Measurements from ENCODE around the gene ATG7.

ATG7 gene

DNA sequence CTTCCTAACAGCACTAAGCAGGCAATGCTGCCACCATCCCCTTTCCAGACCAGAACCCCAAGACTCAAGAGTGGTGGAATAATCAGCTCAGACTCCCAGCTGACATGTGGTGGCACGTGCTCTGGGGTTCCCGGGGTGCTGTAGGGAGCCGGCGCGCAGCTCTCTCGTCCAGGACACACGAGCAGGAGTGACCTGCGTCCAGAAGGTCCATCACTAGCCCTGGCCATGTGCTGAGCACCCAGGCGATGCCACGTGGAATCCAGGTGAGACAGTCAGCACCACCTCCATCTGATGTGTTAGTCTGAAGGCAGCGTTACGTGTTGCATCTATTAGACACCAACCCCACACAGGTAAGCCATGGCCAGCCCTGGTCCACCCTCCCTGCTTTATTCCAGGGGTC lies 293.3 kb downstream of the ATG7 start:
- TF ChIP-seq, protein P1, sequence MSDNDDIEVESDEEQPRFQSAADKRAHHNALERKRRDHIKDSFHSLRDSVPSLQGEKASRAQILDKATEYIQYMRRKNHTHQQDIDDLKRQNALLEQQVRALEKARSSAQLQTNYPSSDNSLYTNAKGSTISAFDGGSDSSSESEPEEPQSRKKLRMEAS (IDR thresholded peaks at IDR 0.05; ENCODE audit: low read depth, low read length), result no peak
- TF ChIP-seq POLR2A (IDR thresholded peaks at IDR 0.05; ENCODE audit: extremely low read depth, insufficient read length) (no peak), MYC (IDR thresholded peaks at IDR 0.05; ENCODE audit: low read depth, low read length) (no peak)
- TF ChIP-seq, protein P2, sequence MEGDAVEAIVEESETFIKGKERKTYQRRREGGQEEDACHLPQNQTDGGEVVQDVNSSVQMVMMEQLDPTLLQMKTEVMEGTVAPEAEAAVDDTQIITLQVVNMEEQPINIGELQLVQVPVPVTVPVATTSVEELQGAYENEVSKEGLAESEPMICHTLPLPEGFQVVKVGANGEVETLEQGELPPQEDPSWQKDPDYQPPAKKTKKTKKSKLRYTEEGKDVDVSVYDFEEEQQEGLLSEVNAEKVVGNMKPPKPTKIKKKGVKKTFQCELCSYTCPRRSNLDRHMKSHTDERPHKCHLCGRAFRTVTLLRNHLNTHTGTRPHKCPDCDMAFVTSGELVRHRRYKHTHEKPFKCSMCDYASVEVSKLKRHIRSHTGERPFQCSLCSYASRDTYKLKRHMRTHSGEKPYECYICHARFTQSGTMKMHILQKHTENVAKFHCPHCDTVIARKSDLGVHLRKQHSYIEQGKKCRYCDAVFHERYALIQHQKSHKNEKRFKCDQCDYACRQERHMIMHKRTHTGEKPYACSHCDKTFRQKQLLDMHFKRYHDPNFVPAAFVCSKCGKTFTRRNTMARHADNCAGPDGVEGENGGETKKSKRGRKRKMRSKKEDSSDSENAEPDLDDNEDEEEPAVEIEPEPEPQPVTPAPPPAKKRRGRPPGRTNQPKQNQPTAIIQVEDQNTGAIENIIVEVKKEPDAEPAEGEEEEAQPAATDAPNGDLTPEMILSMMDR (IDR thresholded peaks at IDR 0.05; ENCODE audit: low read depth, low read length), result no peak
- no peak for DNase-seq (ENCODE audit: low read depth)

DNA sequence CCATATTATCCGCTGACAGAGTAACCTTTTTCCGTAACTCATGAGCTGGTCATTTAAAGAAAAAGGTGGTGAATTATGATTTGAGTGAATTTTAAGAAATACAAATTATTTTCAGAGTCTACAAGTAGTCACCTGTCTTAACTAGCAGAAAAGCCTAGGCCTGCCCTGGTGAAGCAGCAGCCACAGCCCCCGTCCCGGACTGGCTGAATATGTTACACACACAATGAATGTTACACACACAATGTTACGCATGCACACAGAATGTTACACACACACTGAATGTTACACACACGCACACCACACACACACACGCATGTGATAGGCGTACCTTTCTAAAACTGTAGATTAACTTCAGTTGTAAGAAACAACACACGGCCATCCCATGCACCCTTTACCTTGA lies 293.7 kb downstream of the ATG7 start:
- TF ChIP-seq, protein P2 (IDR thresholded peaks at IDR 0.05; ENCODE audit: low read depth, low read length), result no peak
- no peak for TF ChIP-seq MYC (IDR thresholded peaks at IDR 0.05; ENCODE audit: low read depth, low read length)
- DNase-seq (ENCODE audit: low read depth), result no peak
- no peak overlapping the region for H3K4me3 ChIP-seq (ENCODE audit: low read depth, low read length)

More for the DNA sequence above, 293.3 kb downstream of the ATG7 start:
- H3K4me3 ChIP-seq (ENCODE audit: low read depth, low read length), result no peak overlapping the region

DNA sequence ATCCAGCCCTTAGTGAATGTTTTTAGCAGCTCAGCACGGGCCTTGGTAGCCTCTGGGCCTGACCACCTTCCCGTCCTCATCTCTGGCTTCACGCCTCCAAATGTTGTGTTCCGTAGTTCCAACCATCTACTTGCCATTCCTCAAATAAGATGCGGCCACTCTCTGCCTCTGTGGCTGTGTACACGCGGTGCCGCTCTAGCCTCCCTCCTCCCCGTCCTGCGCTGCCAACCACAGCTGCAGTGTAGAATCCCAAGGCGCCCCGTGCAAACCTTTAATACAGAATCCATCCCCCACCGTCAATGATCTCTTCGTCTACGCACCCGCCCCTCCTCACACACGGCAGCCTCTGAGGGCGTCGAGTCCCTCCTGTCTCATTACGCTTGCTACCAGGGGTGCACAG lies 294.3 kb downstream of the ATG7 start:
- no peak for TF ChIP-seq MYC (IDR thresholded peaks at IDR 0.05; ENCODE audit: low read depth, low read length)
- TF ChIP-seq, protein P1 (IDR thresholded peaks at IDR 0.05; ENCODE audit: low read depth, low read length), result no peak
- TF ChIP-seq, protein P2 (IDR thresholded peaks at IDR 0.05; ENCODE audit: low read depth, low read length), result no peak
- TF ChIP-seq POLR2A (IDR thresholded peaks at IDR 0.05; ENCODE audit: extremely low read depth, insufficient read length), result no peak
- H3K4me3 ChIP-seq (ENCODE audit: low read depth, low read length), result no peak overlapping the region
- DNase-seq (ENCODE audit: low read depth), result no peak

DNA sequence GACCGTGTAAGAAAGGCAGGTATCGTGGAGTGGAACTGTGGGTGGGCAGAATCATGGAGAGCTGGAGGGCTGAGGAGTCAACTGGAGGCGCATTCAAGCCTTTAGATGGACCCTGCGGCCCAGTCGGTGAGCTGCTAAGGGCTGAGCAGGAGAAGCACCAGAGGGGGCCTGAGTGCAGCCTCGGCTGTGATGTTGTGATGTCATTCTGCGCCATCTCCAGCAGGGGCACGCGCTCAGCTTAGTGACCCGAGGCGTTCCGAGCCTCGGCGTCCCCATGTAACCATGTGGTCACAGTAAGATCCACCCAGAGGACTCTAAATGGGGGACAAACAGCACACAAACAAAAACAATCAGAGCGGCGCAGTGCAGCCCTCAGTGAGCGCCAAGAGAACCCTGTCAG lies 294.7 kb downstream of the ATG7 start:
- H3K4me3 ChIP-seq (ENCODE audit: low read depth, low read length), result no peak overlapping the region
- TF ChIP-seq POLR2A (IDR thresholded peaks at IDR 0.05; ENCODE audit: extremely low read depth, insufficient read length), result no peak
- TF ChIP-seq MYC (IDR thresholded peaks at IDR 0.05; ENCODE audit: low read depth, low read length), result no peak
- TF ChIP-seq, protein P2 (IDR thresholded peaks at IDR 0.05; ENCODE audit: low read depth, low read length), result peak; percentile 3
- TF ChIP-seq, protein P1 (IDR thresholded peaks at IDR 0.05; ENCODE audit: low read depth, low read length), result no peak
- DNase-seq (ENCODE audit: low read depth), result no peak

DNA sequence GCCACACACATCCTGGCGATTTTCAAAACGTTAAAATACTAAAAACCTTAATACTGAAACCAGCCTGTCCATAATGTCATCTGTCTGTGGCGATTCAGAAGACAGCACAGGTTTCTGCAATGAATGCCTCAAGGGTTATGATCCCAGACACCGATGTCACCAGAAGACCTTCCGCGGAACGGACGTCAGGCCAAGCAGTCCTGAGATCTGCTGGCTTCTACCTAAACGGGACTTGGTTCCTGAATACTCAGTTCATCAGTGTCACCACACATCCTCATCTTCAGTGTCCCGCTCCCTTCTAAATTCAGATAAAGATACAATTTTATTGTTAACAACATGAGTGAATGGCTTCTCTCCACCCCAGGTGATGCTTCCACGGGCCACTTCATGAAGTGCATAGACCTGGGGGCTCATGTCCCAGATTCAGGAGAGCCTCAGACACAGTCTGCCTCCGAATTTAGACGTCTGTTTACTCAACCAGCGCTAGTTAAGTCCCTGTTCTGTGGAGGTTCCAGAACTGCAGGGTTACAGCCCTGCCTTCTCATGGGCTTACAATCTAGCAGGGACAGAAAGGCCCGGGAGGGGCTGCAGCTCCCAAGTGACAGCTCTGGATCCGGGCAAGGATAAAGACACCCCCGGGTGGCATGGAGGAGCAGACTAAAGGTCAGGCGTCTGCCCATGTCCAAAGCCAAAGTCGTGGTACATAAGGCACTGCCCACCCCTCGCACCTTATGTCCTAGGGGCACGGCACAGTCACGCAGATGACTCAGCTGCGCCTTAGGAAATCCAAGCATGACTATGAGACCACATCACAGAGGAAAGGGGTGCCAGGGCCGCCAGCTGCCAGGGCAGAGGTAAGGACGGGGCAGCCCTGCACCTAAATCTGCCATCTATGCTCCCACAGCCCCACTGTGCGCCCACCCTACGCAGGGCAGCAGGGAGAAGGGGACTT lies 295.6 kb downstream of the ATG7 start:
- H3K4me3 ChIP-seq (ENCODE audit: low read depth, low read length), result no peak overlapping the region
- DNase-seq (ENCODE audit: low read depth), result no peak
- no peak for TF ChIP-seq MYC (IDR thresholded peaks at IDR 0.05; ENCODE audit: low read depth, low read length)
- TF ChIP-seq, protein P2 (IDR thresholded peaks at IDR 0.05; ENCODE audit: low read depth, low read length), result no peak
- TF ChIP-seq POLR2A (IDR thresholded peaks at IDR 0.05; ENCODE audit: extremely low read depth, insufficient read length), result no peak
- TF ChIP-seq, protein P1 (IDR thresholded peaks at IDR 0.05; ENCODE audit: low read depth, low read length), result no peak

Data from NB4 (cell line).